Suprapubic skin (tissue), 4 donors: ENCODE data around the gene PAF1.

ENCODE experiments used
- EP300 ChIP-seq: sonication (generic); formaldehyde crosslinking; IDR thresholded peaks from one replicate; pipeline ENCODE4 v1.6.1; 2017; ENCODE audit warnings: antibody characterized with exemption
- POLR2A ChIP-seq, 2 donors: fragments of 450-650 bp; IDR thresholded peaks; one replicate each; pipeline ENCODE4 v1.6.1; 2017; ENCODE audit warnings: antibody characterized with exemption in 2 of 2, mild to moderate bottlenecking in 2 of 2, moderate library complexity in 2 of 2
- POLR2AphosphoS5 ChIP-seq, 3 donors: sonication (generic); formaldehyde crosslinking; IDR thresholded peaks; one replicate each; pipeline ENCODE4 v1.6.1; 2017; ENCODE audit warnings: antibody characterized with exemption in 3 of 3
- TF ChIP-seq, protein P1 (sequence below), 2 donors: fragments of 200-600 bp in 1 of 2; fragments of 450-650 bp in 1 of 2; sonication (generic) in 1 of 2; IDR thresholded peaks; one replicate each; pipeline ENCODE4 v1.5.1; 2016 to 2019; ENCODE audit warnings: antibody characterized with exemption in 2 of 2, mild to moderate bottlenecking in 1 of 2, moderate library complexity in 1 of 2

DNA sequence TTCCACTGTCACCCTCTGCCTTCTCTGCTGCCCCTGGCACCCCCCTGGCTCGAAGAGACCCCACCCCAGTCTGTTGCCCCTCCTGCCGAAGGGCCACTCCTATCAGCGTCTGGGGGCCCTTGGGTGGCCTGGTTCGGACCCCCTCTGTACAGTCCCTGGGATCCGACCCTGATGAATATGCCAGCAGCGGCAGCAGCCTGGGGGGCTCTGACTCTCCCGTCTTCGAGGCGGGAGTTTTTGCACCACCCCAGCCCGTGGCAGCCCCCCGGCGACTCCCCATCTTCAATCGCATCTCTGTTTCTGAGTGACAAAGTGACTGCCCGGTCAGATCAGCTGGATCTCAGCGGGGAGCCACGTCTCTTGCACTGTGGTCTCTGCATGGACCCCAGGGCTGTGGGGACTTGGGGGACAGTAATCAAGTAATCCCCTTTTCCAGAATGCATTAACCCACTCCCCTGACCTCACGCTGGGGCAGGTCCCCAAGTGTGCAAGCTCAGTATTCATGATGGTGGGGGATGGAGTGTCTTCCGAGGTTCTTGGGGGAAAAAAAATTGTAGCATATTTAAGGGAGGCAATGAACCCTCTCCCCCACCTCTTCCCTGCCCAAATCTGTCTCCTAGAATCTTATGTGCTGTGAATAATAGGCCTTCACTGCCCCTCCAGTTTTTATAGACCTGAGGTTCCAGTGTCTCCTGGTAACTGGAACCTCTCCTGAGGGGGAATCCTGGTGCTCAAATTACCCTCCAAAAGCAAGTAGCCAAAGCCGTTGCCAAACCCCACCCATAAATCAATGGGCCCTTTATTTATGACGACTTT, 17.7 kb upstream of the PAF1 start:
- TF ChIP-seq EP300 (no peak), POLR2A (IDR thresholded peaks at IDR 0.05) (peak; percentile 8 to 60), POLR2AphosphoS5 (IDR thresholded peaks at IDR 0.05) (peak in 1 of 3 donors; percentile 38)
- TF ChIP-seq, protein P1, sequence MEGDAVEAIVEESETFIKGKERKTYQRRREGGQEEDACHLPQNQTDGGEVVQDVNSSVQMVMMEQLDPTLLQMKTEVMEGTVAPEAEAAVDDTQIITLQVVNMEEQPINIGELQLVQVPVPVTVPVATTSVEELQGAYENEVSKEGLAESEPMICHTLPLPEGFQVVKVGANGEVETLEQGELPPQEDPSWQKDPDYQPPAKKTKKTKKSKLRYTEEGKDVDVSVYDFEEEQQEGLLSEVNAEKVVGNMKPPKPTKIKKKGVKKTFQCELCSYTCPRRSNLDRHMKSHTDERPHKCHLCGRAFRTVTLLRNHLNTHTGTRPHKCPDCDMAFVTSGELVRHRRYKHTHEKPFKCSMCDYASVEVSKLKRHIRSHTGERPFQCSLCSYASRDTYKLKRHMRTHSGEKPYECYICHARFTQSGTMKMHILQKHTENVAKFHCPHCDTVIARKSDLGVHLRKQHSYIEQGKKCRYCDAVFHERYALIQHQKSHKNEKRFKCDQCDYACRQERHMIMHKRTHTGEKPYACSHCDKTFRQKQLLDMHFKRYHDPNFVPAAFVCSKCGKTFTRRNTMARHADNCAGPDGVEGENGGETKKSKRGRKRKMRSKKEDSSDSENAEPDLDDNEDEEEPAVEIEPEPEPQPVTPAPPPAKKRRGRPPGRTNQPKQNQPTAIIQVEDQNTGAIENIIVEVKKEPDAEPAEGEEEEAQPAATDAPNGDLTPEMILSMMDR (IDR thresholded peaks at IDR 0.05) = no peak
